Brain microvascular endothelial cell (primary cell): ENCODE measurements around the gene MAGOH.
A peak's percentile ranks its signal among the peaks of the same experiment; 100 is the strongest.
"Not testable (repeated sequence)": the region's sequence is repeated elsewhere in the genome, so short reads cannot be mapped to it uniquely, and the experiment has no call there.

Experiments used
- DNase-seq: peaks from one replicate; pipeline ENCODE4 v3.0.0-alpha.2; 2020
- H3K27ac ChIP-seq: fragments of 250-450 bp; sonication (Bioruptor Pico); 2 replicates; pipeline ENCODE4 v1.5.1; 2020; ENCODE audit warnings: mild to moderate bottlenecking, moderate library complexity
- H3K27me3 ChIP-seq: fragments of 250-450 bp; sonication (Bioruptor Pico); replicated peaks from 2 replicates; pipeline ENCODE4 v1.5.1; 2020; ENCODE audit warnings: mild to moderate bottlenecking
- H3K36me3 ChIP-seq: fragments of 250-450 bp; sonication (Bioruptor Pico); replicated peaks from 2 replicates; pipeline ENCODE4 v1.5.1; 2020; ENCODE audit warnings: mild to moderate bottlenecking
- H3K4me3 ChIP-seq: 2 replicates; pipeline ENCODE4 v1.5.1; 2011; ENCODE audit warnings: low read depth, mild to moderate bottlenecking, control low read depth, low read length, moderate library complexity
- CTCF ChIP-seq: IDR thresholded peaks from 2 replicates; pipeline ENCODE4 v1.5.1; 2011; ENCODE audit warnings: low read depth, mild to moderate bottlenecking, moderate library complexity, low read length, control low read depth, inconsistent platforms; ENCODE audit errors: missing control alignments
- in situ Hi-C: cut with HindIII; loops from 2 replicates; pipeline ENCODE4 v1.10.0; 2017; ENCODE audit warnings: low sequenced_read_pairs, low pct_ligation_motif_present

MAGOH gene

GRCh38 chr1:53238197-53239155 lies at the start of gene MAGOH:
MAGOH (minus strand) TSS chr1:53238518; CDS start chr1:53238448, 70 bp downstream.
- no peak for TF ChIP-seq CTCF
- Histone ChIP-seq H3K27me3 (no peaks in the 10 kb centered on the region), H3K27ac (peak within 1 kb of the TSS; percentile 79), H3K4me3 (peak within 1 kb of the TSS; percentile 99), H3K36me3 (peaks cover 16% of the 10 kb centered on the region)
- in situ Hi-C loops = no loop called here
- DNase-seq = peak; percentile 92

DNA sequence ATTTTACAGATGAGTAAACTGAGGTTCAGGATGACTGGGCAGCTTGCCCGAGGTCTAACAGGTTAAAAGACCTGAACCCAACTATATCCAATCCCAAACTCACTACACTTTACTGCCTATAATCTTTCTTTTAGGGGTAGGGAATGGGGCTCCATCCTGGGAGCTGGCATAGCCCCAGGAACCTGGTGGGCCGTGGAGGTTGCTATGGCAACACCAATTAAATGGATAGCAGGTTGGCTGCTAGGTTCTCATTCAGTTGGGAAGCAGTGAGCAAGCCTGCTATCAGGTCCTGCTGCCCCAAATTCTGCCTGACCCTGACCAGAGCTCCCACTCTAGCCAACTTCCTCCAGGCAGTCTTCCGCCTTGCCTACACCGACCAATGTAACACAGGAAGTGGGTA lies 48.6 kb upstream of the MAGOH start:
- TF ChIP-seq CTCF = no peak
- Histone ChIP-seq H3K36me3 (no peaks in the 10 kb centered on the region), H3K27ac (no peak overlapping the region), H3K4me3 (no peak overlapping the region), H3K27me3 (no peaks in the 10 kb centered on the region)
- in situ Hi-C loops = no loop called here
- DNase-seq = no peak

GRCh38 chr1:53285969-53286760 lies 47.8 kb upstream of the MAGOH start:
- in situ Hi-C loops = no loop called here
- Histone ChIP-seq H3K27me3 (no peaks in the 10 kb centered on the region), H3K27ac (no peak overlapping the region), H3K4me3 (no peak overlapping the region), H3K36me3 (no peaks in the 10 kb centered on the region)
- no peak for TF ChIP-seq CTCF
- DNase-seq = no peak

DNA sequence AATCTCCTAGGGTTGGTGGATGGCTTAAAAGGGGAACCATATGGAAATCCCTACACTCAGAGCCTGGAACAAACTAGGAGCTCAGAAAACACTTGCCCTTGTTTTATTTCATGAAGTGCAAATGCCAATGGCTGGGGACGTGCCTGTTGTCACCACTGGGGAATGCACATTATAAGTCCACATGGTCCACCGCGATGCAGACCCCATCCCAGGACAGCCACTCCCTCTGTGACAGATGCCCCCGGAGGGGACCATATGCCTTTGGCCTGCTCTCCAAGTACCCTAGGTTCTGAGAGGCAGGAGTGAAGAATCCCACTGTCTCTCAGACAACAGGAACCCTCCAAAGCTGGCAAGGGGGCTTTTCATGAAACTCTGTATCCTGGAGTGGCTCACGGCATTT lies 47.2 kb upstream of the MAGOH start:
- TF ChIP-seq CTCF = no peak
- H3K27me3 ChIP-seq = no peaks in the 10 kb centered on the region
- no peaks in the 10 kb centered on the region for H3K36me3 ChIP-seq
- DNase-seq = no peak
- no peak overlapping the region for H3K4me3 ChIP-seq
- in situ Hi-C loops = no loop called here
- no peak overlapping the region for H3K27ac ChIP-seq

- H3K36me3 ChIP-seq = no peaks in the 10 kb centered on the region
Measured at GRCh38 chr1:53284224-53285020, 46.1 kb upstream of the MAGOH start.

GRCh38 chr1:53283156-53283555 lies 44.8 kb upstream of the MAGOH start:
- H3K27ac ChIP-seq, DNase-seq, H3K36me3 ChIP-seq, H3K27me3 ChIP-seq, H3K4me3 ChIP-seq, in situ Hi-C loops: not testable (repeated sequence)

More at GRCh38 chr1:53284224-53285020, 46.1 kb upstream of the MAGOH start:
- H3K4me3 ChIP-seq = no peak overlapping the region
- no peak overlapping the region for H3K27ac ChIP-seq
- no peaks in the 10 kb centered on the region for H3K27me3 ChIP-seq
- no peak for TF ChIP-seq CTCF
- DNase-seq = no peak
- in situ Hi-C loops = no loop called here
